Fibroblast of lung (primary cell): ENCODE data around the gene CTNND1.

ENCODE experiments used
- EZH2 ChIP-seq: IDR thresholded peaks from 2 replicates; pipeline ENCODE4 v1.5.1; 2012; ENCODE audit warnings: low read length, control low read depth, mild to moderate bottlenecking; ENCODE audit errors: missing control alignments
- TF ChIP-seq, protein P1 (sequence below), 2 donors: IDR thresholded peaks in 1 of 2; conservative IDR thresholded peaks in 1 of 2; 1 replicate in 1 of 2; 2 replicates in 1 of 2; pipeline ENCODE4 v1.5.1; 2011 to 2012; ENCODE audit warnings: low read length in 2 of 2, control low read depth in 1 of 2, inconsistent platforms in 1 of 2, low read depth in 1 of 2, mild to moderate bottlenecking in 1 of 2

- TF ChIP-seq, protein P1, sequence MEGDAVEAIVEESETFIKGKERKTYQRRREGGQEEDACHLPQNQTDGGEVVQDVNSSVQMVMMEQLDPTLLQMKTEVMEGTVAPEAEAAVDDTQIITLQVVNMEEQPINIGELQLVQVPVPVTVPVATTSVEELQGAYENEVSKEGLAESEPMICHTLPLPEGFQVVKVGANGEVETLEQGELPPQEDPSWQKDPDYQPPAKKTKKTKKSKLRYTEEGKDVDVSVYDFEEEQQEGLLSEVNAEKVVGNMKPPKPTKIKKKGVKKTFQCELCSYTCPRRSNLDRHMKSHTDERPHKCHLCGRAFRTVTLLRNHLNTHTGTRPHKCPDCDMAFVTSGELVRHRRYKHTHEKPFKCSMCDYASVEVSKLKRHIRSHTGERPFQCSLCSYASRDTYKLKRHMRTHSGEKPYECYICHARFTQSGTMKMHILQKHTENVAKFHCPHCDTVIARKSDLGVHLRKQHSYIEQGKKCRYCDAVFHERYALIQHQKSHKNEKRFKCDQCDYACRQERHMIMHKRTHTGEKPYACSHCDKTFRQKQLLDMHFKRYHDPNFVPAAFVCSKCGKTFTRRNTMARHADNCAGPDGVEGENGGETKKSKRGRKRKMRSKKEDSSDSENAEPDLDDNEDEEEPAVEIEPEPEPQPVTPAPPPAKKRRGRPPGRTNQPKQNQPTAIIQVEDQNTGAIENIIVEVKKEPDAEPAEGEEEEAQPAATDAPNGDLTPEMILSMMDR (conservative IDR thresholded peaks at IDR 0.05 in 1 of 2, IDR thresholded peaks at IDR 0.05 in 1 of 2; ENCODE audit: low read depth in 1 of 2, low read length in 2 of 2), result no peak
- no peak for TF ChIP-seq EZH2
Observed at GRCh38 chr11:57776031-57776521, 14.5 kb downstream of the CTNND1 start.
